Ammon's horn (tissue), 1 donor: ENCODE measurements around the gene TTN.

ENCODE experiments used
- DNase-seq: peaks from one replicate; pipeline ENCODE4 v3.0.0-alpha.2; 2016; ENCODE audit warnings: low spot score

The TTN gene

GRCh38 chr2:178650554-178650953, 156.7 kb downstream of the TTN start:
- DNase-seq, result no peak

- no peak for DNase-seq
Observed at GRCh38 chr2:178644919-178645318, 162.3 kb downstream of the TTN start.

GRCh38 chr2:178641498-178641897, 165.7 kb downstream of the TTN start:
- no peak for DNase-seq

- no peak for DNase-seq
Observed at GRCh38 chr2:178635897-178636296, 171.3 kb downstream of the TTN start.

- DNase-seq, result no peak
Observed at GRCh38 chr2:178632729-178633128, 174.5 kb downstream of the TTN start.

GRCh38 chr2:178630581-178630980, 176.6 kb downstream of the TTN start:
- DNase-seq, result no peak

GRCh38 chr2:178629463-178629862, 177.8 kb downstream of the TTN start:
- no peak for DNase-seq

GRCh38 chr2:178628605-178629004, 178.6 kb downstream of the TTN start:
- DNase-seq, result no peak

GRCh38 chr2:178627401-178627800, 179.8 kb downstream of the TTN start:
- no peak for DNase-seq

GRCh38 chr2:178615969-178616368, 191.3 kb downstream of the TTN start:
- no peak for DNase-seq

GRCh38 chr2:178602901-178603300, 204.3 kb downstream of the TTN start:
- no peak for DNase-seq

- no peak for DNase-seq
Observed at GRCh38 chr2:178592655-178593054, 214.6 kb downstream of the TTN start.

GRCh38 chr2:178589335-178589734, 217.9 kb downstream of the TTN start:
- no peak for DNase-seq

GRCh38 chr2:178584666-178585065, 222.6 kb downstream of the TTN start:
- no peak for DNase-seq

- no peak for DNase-seq
Observed at GRCh38 chr2:178579006-178579405, 228.2 kb downstream of the TTN start.

GRCh38 chr2:178574789-178575188, 232.4 kb downstream of the TTN start:
- DNase-seq, result no peak

- no peak for DNase-seq
Observed at GRCh38 chr2:178568227-178568626, 239.0 kb downstream of the TTN start.

- peak; percentile 16 for DNase-seq
Observed at GRCh38 chr2:178553047-178553446, 254.2 kb downstream of the TTN start.

GRCh38 chr2:178550352-178550751, 256.9 kb downstream of the TTN start:
- DNase-seq, result no peak

GRCh38 chr2:178542569-178542968, 264.7 kb downstream of the TTN start:
- no peak for DNase-seq

GRCh38 chr2:178542161-178542560, 265.1 kb downstream of the TTN start:
- DNase-seq, result no peak

GRCh38 chr2:178536037-178536436, 271.2 kb downstream of the TTN start:
- DNase-seq, result no peak

GRCh38 chr2:178531168-178531567, 276.1 kb downstream of the TTN start:
- no peak for DNase-seq

GRCh38 chr2:178530625-178531142, 276.5 kb downstream of the TTN start:
- no peak for DNase-seq

GRCh38 chr2:178530131-178530530, 277.1 kb downstream of the TTN start:
- DNase-seq, result no peak
